Panc1 (cell line): ENCODE measurements around the gene ATF7. TPM values are rescaled to one million over a fixed set of nuclear protein-coding genes. Genes with fewer than 3 reads are reported as not detected.

ENCODE experiments used
- ATAC-seq: fragments of 200-7000 bp; cut with Tn5 transposase; 2 replicates; pipeline ENCODE4 v1.9.1; 2020; ENCODE audit warnings: mild to moderate bottlenecking, moderate library complexity
- BruUV-seq: library from RNA; stranded (reverse); fragments of 400-500 nt; replicated peaks from 2 replicates; lab custom pipeline; 2021; lab: Mats Ljungman, UMichigan
- CTCF ChIA-PET: fragments of 300-600 bp; sonication (Branson Sonifier 250); formaldehyde crosslinking; loops from one replicate; lab custom pipeline; 2022; ENCODE audit warnings: antibody characterized with exemption; lab: Charles Lee
- POLR2A ChIA-PET: fragments of 300-600 bp; sonication (Branson Sonifier 250); formaldehyde crosslinking; loops from one replicate; lab custom pipeline; 2022; ENCODE audit warnings: antibody characterized with exemption; lab: Charles Lee
- DNase-seq: peaks from one replicate; pipeline ENCODE4 v3.0.0-alpha.2; 2010; ENCODE audit warnings: low read depth, low spot score
- H3K27ac ChIP-seq: 2 replicates; pipeline ENCODE4 v1.5.1; 2011; ENCODE audit warnings: mild to moderate bottlenecking, low read length, inconsistent platforms
- H3K27me3 ChIP-seq: fragments of 200-500 bp; sonication (Bioruptor generic); 2 replicates; pipeline ENCODE4 v1.6.0; 2014; ENCODE audit warnings: low read length, inconsistent platforms; ENCODE audit not compliant: control insufficient read depth, insufficient read depth
- H3K36me3 ChIP-seq: fragments of 200-500 bp; sonication (Bioruptor generic); 2 replicates; pipeline ENCODE4 v1.5.1; 2014; ENCODE audit warnings: inconsistent platforms, mild to moderate bottlenecking, low read length, moderate library complexity; ENCODE audit not compliant: control insufficient read depth, insufficient read depth
- H3K4me1 ChIP-seq: 2 replicates; pipeline ENCODE4 v1.5.1; 2011; ENCODE audit warnings: inconsistent platforms, mild to moderate bottlenecking, low read length, moderate library complexity; ENCODE audit not compliant: control insufficient read depth, insufficient read depth
- H3K4me3 ChIP-seq, 2 experiments: 2 replicates each; pipeline ENCODE4 v1.5.1; 2011 to 2012; ENCODE audit warnings: low read depth in 2 of 2, low read length in 2 of 2, mild to moderate bottlenecking in 2 of 2, inconsistent platforms in 1 of 2, moderate library complexity in 1 of 2
- H3K9me3 ChIP-seq: fragments of 200-500 bp; sonication (Bioruptor generic); 2 replicates; pipeline ENCODE4 v1.5.1; 2014; ENCODE audit warnings: low read depth, mild to moderate bottlenecking, inconsistent platforms, low read length, moderate library complexity; ENCODE audit not compliant: control insufficient read depth, insufficient read depth
- POLR2AphosphoS5 ChIP-seq: IDR thresholded peaks from 2 replicates; pipeline ENCODE4 v1.6.1; 2012; ENCODE audit warnings: mild to moderate bottlenecking, low read depth, low read length, moderate library complexity
- REST ChIP-seq, 2 experiments: IDR thresholded peaks; 2 replicates each; pipeline ENCODE4 v1.6.1; 2011 to 2012; ENCODE audit warnings: low read depth in 2 of 2, control low read depth in 1 of 2, low read length in 1 of 2, mild to moderate bottlenecking in 1 of 2, moderate library complexity in 1 of 2; ENCODE audit not compliant: insufficient read depth in 1 of 2
- SIN3A ChIP-seq: IDR thresholded peaks from 2 replicates; pipeline ENCODE4 v1.6.1; 2012; ENCODE audit warnings: low read depth, mild to moderate bottlenecking, low read length, moderate library complexity, borderline replicate concordance; ENCODE audit not compliant: insufficient read depth
- TCF7L2 ChIP-seq: IDR thresholded peaks from 2 replicates; pipeline ENCODE4 v1.6.1; 2011; ENCODE audit warnings: mild to moderate bottlenecking, low read depth, low read length, inconsistent platforms
- in situ Hi-C: cut with HindIII; loops from 2 replicates; pipeline ENCODE4 v1.10.0; 2016; ENCODE audit warnings: low sequenced_read_pairs, low pct_unique_long_range_greater_than_20kb
- intact Hi-C: fragments of 100-400 bp; cut with micrococcal nuclease; formaldehyde crosslinking; loops from one replicate; pipeline ENCODE4 v1.10.0; 2022; ENCODE audit not compliant: unreplicated experiment
- total RNA-seq: library from RNA; stranded (reverse); gene quantifications from one replicate; pipeline ENCODE4 v1.2.1, GENCODE V29; 2021; ENCODE audit not compliant: unreplicated experiment
- TF ChIP-seq, protein P1 (sequence below): fragments of 450-650 bp; IDR thresholded peaks from 2 replicates; pipeline ENCODE4 v1.5.1; 2017; ENCODE audit warnings: mild to moderate bottlenecking

ATF7 gene
- total RNA-seq, 1 experiment from 2014 or later = 29.5 TPM

- Histone ChIP-seq H3K9me3 (no peaks in the 10 kb centered on the region), H3K36me3 (no peaks in the 10 kb centered on the region), H3K4me1 (peaks cover 5% of the 10 kb centered on the region; the same call in 1 of the 2 replicates), H3K27ac (peak overlapping the region; percentile 24; the same call in 1 of the 2 replicates), H3K4me3 (peak overlapping the region in 1 of 2 experiments; percentile 17; a peak in 1 of 4 replicates), H3K27me3 (no peaks in the 10 kb centered on the region)
- ATAC-seq = no peak
- POLR2A ChIA-PET = interaction anchor here (0.6 kb wide), 1 partner anchor 58 kb away, joined by 5 read pairs; no protein-coding TSS in a partner anchor
- BruUV-seq = no TSS peak
- TF ChIP-seq SIN3A (no peak), TCF7L2 (no peak), REST (IDR thresholded peaks at IDR 0.05; ENCODE audit: insufficient read depth in 1 of 2, low read depth in 2 of 2, low read length in 1 of 2) (no peak), POLR2AphosphoS5 (no peak)
- TF ChIP-seq, protein P1, sequence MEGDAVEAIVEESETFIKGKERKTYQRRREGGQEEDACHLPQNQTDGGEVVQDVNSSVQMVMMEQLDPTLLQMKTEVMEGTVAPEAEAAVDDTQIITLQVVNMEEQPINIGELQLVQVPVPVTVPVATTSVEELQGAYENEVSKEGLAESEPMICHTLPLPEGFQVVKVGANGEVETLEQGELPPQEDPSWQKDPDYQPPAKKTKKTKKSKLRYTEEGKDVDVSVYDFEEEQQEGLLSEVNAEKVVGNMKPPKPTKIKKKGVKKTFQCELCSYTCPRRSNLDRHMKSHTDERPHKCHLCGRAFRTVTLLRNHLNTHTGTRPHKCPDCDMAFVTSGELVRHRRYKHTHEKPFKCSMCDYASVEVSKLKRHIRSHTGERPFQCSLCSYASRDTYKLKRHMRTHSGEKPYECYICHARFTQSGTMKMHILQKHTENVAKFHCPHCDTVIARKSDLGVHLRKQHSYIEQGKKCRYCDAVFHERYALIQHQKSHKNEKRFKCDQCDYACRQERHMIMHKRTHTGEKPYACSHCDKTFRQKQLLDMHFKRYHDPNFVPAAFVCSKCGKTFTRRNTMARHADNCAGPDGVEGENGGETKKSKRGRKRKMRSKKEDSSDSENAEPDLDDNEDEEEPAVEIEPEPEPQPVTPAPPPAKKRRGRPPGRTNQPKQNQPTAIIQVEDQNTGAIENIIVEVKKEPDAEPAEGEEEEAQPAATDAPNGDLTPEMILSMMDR = no peak
- DNase-seq = no peak
- in situ Hi-C loops = no loop called here
- intact Hi-C loops = no loop called here
- CTCF ChIA-PET = no interaction called here
These were observed 7.9 kb downstream of the ATF7 start for GRCh38 chr12:53618275-53618674.

- no peaks in the 10 kb centered on the region for H3K36me3 ChIP-seq
- H3K27ac ChIP-seq = peak overlapping the region; percentile 24; the same call in 1 of the 2 replicates
- H3K4me1 ChIP-seq = no peaks in the 10 kb centered on the region
- no peaks in the 10 kb centered on the region for H3K9me3 ChIP-seq
- in situ Hi-C loops (no loop called here), intact Hi-C loops (no loop called here)
- TF ChIP-seq REST (IDR thresholded peaks at IDR 0.05; ENCODE audit: insufficient read depth in 1 of 2, low read depth in 2 of 2, low read length in 1 of 2) (no peak), SIN3A (no peak), POLR2AphosphoS5 (no peak), TCF7L2 (no peak)
- TF ChIP-seq, protein P1 = no peak
- no peaks in the 10 kb centered on the region for H3K27me3 ChIP-seq
- ATAC-seq = no peak
- H3K4me3 ChIP-seq = no peak overlapping the region
- POLR2A ChIA-PET = interaction anchor here (0.6 kb wide), 1 partner anchor 59 kb away, joined by 5 read pairs; no protein-coding TSS in a partner anchor
- TSS peak; percentile 28 for BruUV-seq
- DNase-seq = no peak
- CTCF ChIA-PET = no interaction called here
These were observed 8.5 kb downstream of the ATF7 start for GRCh38 chr12:53617700-53618099.
